H1 (cell line): ENCODE results near the gene NUDT11. TPM values are rescaled to one million over a fixed set of nuclear protein-coding genes. Genes with fewer than 3 reads are reported as not detected.

Source experiments
- CTCF ChIA-PET: fragments of 300-600 bp; sonication (Branson Sonifier 250); formaldehyde crosslinking; loops from one replicate; lab custom pipeline; 2021; ENCODE audit not compliant: partially characterized antibody; lab: Charles Lee
- POLR2A ChIA-PET: fragments of 300-600 bp; sonication (Branson Sonifier 250); formaldehyde crosslinking; loops from one replicate; lab custom pipeline; 2021; ENCODE audit warnings: inconsistent platforms; ENCODE audit not compliant: partially characterized antibody; lab: Charles Lee
- DNase-seq, 2 experiments: peaks; one replicate each; pipeline versions ENCODE4 v3.0.0 to v3.0.0-alpha.2; 2010 to 2022; ENCODE audit warnings: low spot score in 2 of 2, low read depth in 1 of 2, mixed read lengths in 1 of 2
- FAIRE-seq: peaks from 2 replicates; lab custom pipeline; 2011; peaks lifted over from hg19 to GRCh38; lab: Jason Lieb, UNC
- H2AFZ ChIP-seq: 2 replicates; pipeline ENCODE4 v1.8.1; 2012; ENCODE audit warnings: low read length, inconsistent platforms
- H2AK5ac ChIP-seq: 2 replicates; pipeline ENCODE4 v1.6.1; 2013; ENCODE audit warnings: low read depth, low read length
- H2BK120ac ChIP-seq: replicated peaks from 2 replicates; pipeline ENCODE3; 2013; ENCODE audit warnings: low read depth, low read length, inconsistent platforms
- H2BK12ac ChIP-seq: 2 replicates; pipeline ENCODE4 v1.6.1; 2013; ENCODE audit warnings: low read depth, low read length
- H2BK15ac ChIP-seq: 2 replicates; pipeline ENCODE4 v1.6.1; 2013; ENCODE audit warnings: low read length
- H2BK20ac ChIP-seq: 2 replicates; pipeline ENCODE4 v1.6.1; 2013; ENCODE audit warnings: low read length
- H2BK5ac ChIP-seq: 2 replicates; pipeline ENCODE4 v1.6.1; 2013; ENCODE audit warnings: low read depth, low read length
- H3K14ac ChIP-seq: 2 replicates; pipeline ENCODE4 v1.6.1; 2013; ENCODE audit warnings: inconsistent platforms; ENCODE audit not compliant: insufficient read length
- H3K18ac ChIP-seq: 2 replicates; pipeline ENCODE4 v1.6.1; 2013; ENCODE audit warnings: low read length; ENCODE audit errors: extremely low read depth
- H3K23ac ChIP-seq: 2 replicates; pipeline ENCODE4 v1.6.1; 2013; ENCODE audit warnings: inconsistent platforms; ENCODE audit not compliant: insufficient read length
- H3K23me2 ChIP-seq: 2 replicates; pipeline ENCODE4 v1.6.1; 2013; ENCODE audit warnings: low read depth, low read length
- H3K27ac ChIP-seq: 2 replicates; pipeline ENCODE4 v1.6.1; 2011; ENCODE audit warnings: low read depth, low read length, inconsistent platforms
- H3K27me3 ChIP-seq, 4 experiments: replicated peaks in 1 of 4; 1 replicate in 1 of 4; 2 replicates in 3 of 4; pipeline versions ENCODE4 v1.6.1 to v1.8.1; 2011 to 2013; ENCODE audit warnings: low read length in 3 of 4, mild to moderate bottlenecking in 3 of 4, inconsistent platforms in 2 of 4, mixed read lengths in 2 of 4, moderate library complexity in 1 of 4; ENCODE audit not compliant: control insufficient read depth in 3 of 4, insufficient read depth in 3 of 4; ENCODE audit errors: extremely low read depth in 1 of 4
- H3K36me3 ChIP-seq, 4 experiments: 2 replicates each; pipeline versions ENCODE4 v1.6.1 to v1.8.1; 2011 to 2013; ENCODE audit warnings: mild to moderate bottlenecking in 4 of 4, low read length in 3 of 4, moderate library complexity in 2 of 4, control low read depth in 1 of 4, inconsistent platforms in 1 of 4; ENCODE audit not compliant: insufficient read depth in 4 of 4, control insufficient read depth in 2 of 4
- H3K4ac ChIP-seq: replicated peaks from 2 replicates; pipeline ENCODE3; 2013; ENCODE audit warnings: low read length, low read depth, mixed read lengths, inconsistent platforms; ENCODE audit not compliant: insufficient read length
- H3K4me1 ChIP-seq, 4 experiments: replicated peaks in 1 of 4; 1 replicate in 1 of 4; 2 replicates in 3 of 4; pipeline versions ENCODE4 v1.6.1 to v1.8.1; 2011 to 2013; ENCODE audit warnings: low read length in 3 of 4, inconsistent platforms in 2 of 4, mixed read lengths in 1 of 4; ENCODE audit not compliant: insufficient read depth in 4 of 4, control insufficient read depth in 3 of 4
- H3K4me2 ChIP-seq, 2 experiments: 2 replicates each; pipeline versions ENCODE4 v1.6.1 to v1.8.1; 2011 to 2013; ENCODE audit warnings: low read depth in 2 of 2, low read length in 2 of 2, control low read depth in 1 of 2, inconsistent platforms in 1 of 2, mild to moderate bottlenecking in 1 of 2; ENCODE audit not compliant: insufficient read depth in 1 of 2
- H3K4me3 ChIP-seq, 4 experiments: fragments of 200-600, 300-600 bp in 1 of 4; sonication (generic), shearing (Covaris generic), sonication (Bioruptor Twin) in 1 of 4; 2 replicates each; pipeline versions ENCODE4 v1.5.1 to v1.8.1; 2011 to 2016; ENCODE audit warnings: low read length in 4 of 4, low read depth in 3 of 4, control low read depth in 2 of 4, inconsistent platforms in 2 of 4, mild to moderate bottlenecking in 2 of 4, mixed read lengths in 1 of 4, moderate library complexity in 1 of 4; ENCODE audit not compliant: insufficient read depth in 2 of 4; ENCODE audit errors: extremely low read depth in 1 of 4
- H3K56ac ChIP-seq: replicated peaks from 2 replicates; pipeline ENCODE3; 2013; ENCODE audit warnings: low read depth, mild to moderate bottlenecking, mixed read lengths, low read length, inconsistent platforms; ENCODE audit not compliant: insufficient read length
- H3K79me1 ChIP-seq: 2 replicates; pipeline ENCODE4 v1.6.1; 2013; ENCODE audit warnings: low read depth, low read length, control low read depth
- H3K79me2 ChIP-seq, 2 experiments: 2 replicates each; pipeline versions ENCODE4 v1.6.1 to v1.8.1; 2012 to 2013; ENCODE audit warnings: low read length in 2 of 2, mild to moderate bottlenecking in 2 of 2, inconsistent platforms in 1 of 2; ENCODE audit not compliant: insufficient read depth in 2 of 2, control insufficient read depth in 1 of 2
- H3K9ac ChIP-seq, 4 experiments: replicated peaks in 1 of 4; 1 replicate in 1 of 4; 2 replicates in 3 of 4; pipeline versions ENCODE4 v1.6.1 to v1.8.1; 2011 to 2013; ENCODE audit warnings: low read depth in 3 of 4, low read length in 3 of 4, control low read depth in 2 of 4, mild to moderate bottlenecking in 2 of 4, moderate library complexity in 2 of 4, inconsistent platforms in 1 of 4; ENCODE audit errors: extremely low read depth in 1 of 4
- H3K9me3 ChIP-seq, 2 experiments: 2 replicates each; pipeline versions ENCODE4 v1.6.1 to v1.8.1; 2012 to 2013; ENCODE audit warnings: mild to moderate bottlenecking in 2 of 2, moderate library complexity in 2 of 2, control low read depth in 1 of 2, inconsistent platforms in 1 of 2, low read depth in 1 of 2, low read length in 1 of 2, mixed read lengths in 1 of 2; ENCODE audit not compliant: insufficient read depth in 2 of 2
- H4K20me1 ChIP-seq, 2 experiments: replicated peaks in 1 of 2; 2 replicates each; pipeline versions ENCODE3 to v1.8.1; 2011 to 2013; ENCODE audit warnings: inconsistent platforms in 2 of 2, low read length in 2 of 2, mild to moderate bottlenecking in 1 of 2; ENCODE audit not compliant: insufficient read depth in 2 of 2, control insufficient read depth in 1 of 2
- H4K5ac ChIP-seq: 2 replicates; pipeline ENCODE4 v1.6.1; 2013; ENCODE audit warnings: low read length, low read depth, mixed read lengths, inconsistent platforms; ENCODE audit not compliant: insufficient read length
- H4K8ac ChIP-seq: 2 replicates; pipeline ENCODE4 v1.8.0; 2013; ENCODE audit warnings: mild to moderate bottlenecking, moderate library complexity, low read length, inconsistent platforms; ENCODE audit not compliant: insufficient read depth; ENCODE audit errors: extremely low read depth
- H4K91ac ChIP-seq: replicated peaks from 2 replicates; pipeline ENCODE3; 2013; ENCODE audit warnings: low read length, mixed read lengths, inconsistent platforms; ENCODE audit not compliant: insufficient read length
- BCL11A ChIP-seq, 2 experiments: IDR thresholded peaks; one replicate each; pipeline ENCODE4 v1.6.1; 2011; ENCODE audit warnings: low read depth in 2 of 2, low read length in 2 of 2, mild to moderate bottlenecking in 2 of 2
- BRCA1 ChIP-seq: IDR thresholded peaks from 2 replicates; pipeline ENCODE4 v1.6.1; 2012; ENCODE audit warnings: low read depth, low read length, improper control_type of control experiment
- CBX8 ChIP-seq: fragments of 300-800, 300-1000 bp; sonication (generic); IDR thresholded peaks from 2 replicates; pipeline ENCODE4 v1.7.1; 2016; ENCODE audit warnings: low read depth, low read length, borderline replicate concordance
- CEBPB ChIP-seq: IDR thresholded peaks from 2 replicates; pipeline ENCODE4 v1.6.1; 2012; ENCODE audit warnings: low read depth, low read length
- EZH2 ChIP-seq: fragments of 200-600 bp; sonication (generic); IDR thresholded peaks from 2 replicates; pipeline ENCODE4 v1.7.1; 2012; ENCODE audit warnings: low read depth, mild to moderate bottlenecking, moderate library complexity, low read length, inconsistent platforms; ENCODE audit not compliant: severe bottlenecking
- MAX ChIP-seq: IDR thresholded peaks from 2 replicates; pipeline ENCODE4 v1.6.1; 2012; ENCODE audit warnings: inconsistent platforms
- NANOG ChIP-seq: IDR thresholded peaks from 2 replicates; pipeline ENCODE4 v1.6.1; 2011; ENCODE audit warnings: low read length, low read depth, mild to moderate bottlenecking, inconsistent platforms; ENCODE audit not compliant: insufficient read depth, poor library complexity, severe bottlenecking
- TBP ChIP-seq: IDR thresholded peaks from 2 replicates; pipeline ENCODE4 v1.6.1; 2011; ENCODE audit warnings: low read depth, low read length, improper control_type of control experiment
- TEAD4 ChIP-seq: IDR thresholded peaks from 2 replicates; pipeline ENCODE4 v1.6.1; 2012; ENCODE audit warnings: low read depth, low read length, inconsistent platforms, mixed read lengths
- USF2 ChIP-seq: IDR thresholded peaks from 2 replicates; pipeline ENCODE4 v1.6.1; 2011; ENCODE audit warnings: low read length, improper control_type of control experiment
- YY1 ChIP-seq: IDR thresholded peaks from 2 replicates; pipeline ENCODE4 v1.6.1; 2011; ENCODE audit warnings: low read depth, mild to moderate bottlenecking, low read length
- WGBS, 2 experiments: shearing (Covaris generic) in 1 of 2; methylation state at CpG; one replicate each; pipeline versions ENCODE4 v1.1.6 to v1.1.7; 2013 to 2015; ENCODE audit warnings: low lambda C conversion rate in 2 of 2, mixed read lengths in 2 of 2, inconsistent platforms in 1 of 2, low coverage in 1 of 2, missing lambda C conversion rate in 1 of 2; ENCODE audit not compliant: insufficient replicate concordance in 2 of 2, insufficient coverage in 1 of 2, insufficient read length in 1 of 2; ENCODE audit errors: extremely low coverage in 1 of 2, missing lambda C conversion rate in 1 of 2; 5-methylcytosine and 5-hydroxymethylcytosine counted together
- polyA plus RNA-seq, 7 experiments: library from polyadenylated mRNA; depleted of rRNA in 3 of 7; stranded (reverse) in 5 of 7; unstranded in 2 of 7; fragments of >200 nt in 5 of 7; fragments of 200-250 nt in 2 of 7; gene quantifications; 1 replicate in 5 of 7; 2 replicates in 1 of 7; 4 replicates in 1 of 7; pipeline versions ENCODE4 v1.2.1 to v1.2.3, GENCODE V29; 2011 to 2013; ENCODE audit warnings: missing spikeins in 2 of 7, mixed read lengths in 2 of 7
- total RNA-seq: library from RNA; stranded (reverse); fragmentation: NEBNext Ultra II Directional; extraction: Animal tissue kit (Norgen Biotek cat#: 25700); gene quantifications from 2 replicates; pipeline ENCODE4 v1.2.1, GENCODE V29; 2021
- TF ChIP-seq, protein P1 (sequence below): IDR thresholded peaks from 2 replicates; pipeline ENCODE4 v1.6.1; 2011; ENCODE audit warnings: low read depth, mild to moderate bottlenecking, low read length; ENCODE audit not compliant: insufficient read depth

The NUDT11 gene
- total and polyA plus RNA-seq, 2 of the 8 experiments (the other 6 are each of a cell fraction or from before 2014, with no cell fraction given): 31.3 to 37.6 TPM

DNA sequence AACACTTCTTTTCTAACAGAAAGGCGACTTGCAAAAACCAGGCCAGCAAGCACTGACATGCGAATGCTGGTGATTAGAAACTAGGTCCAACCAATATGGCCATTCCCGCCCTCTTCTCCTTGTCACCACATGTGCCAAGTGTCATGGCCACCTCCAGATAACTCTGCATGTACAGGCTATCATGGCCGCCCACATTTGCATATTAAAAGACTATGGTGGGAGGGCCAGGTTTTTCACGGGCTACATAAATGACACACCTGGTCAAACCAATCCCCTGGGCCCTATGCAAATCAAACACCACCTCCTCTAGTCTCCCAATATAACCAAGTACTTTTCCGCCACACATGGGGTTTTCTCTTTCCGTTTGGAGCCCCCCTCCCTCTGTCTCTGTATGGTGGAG lies 40.1 kb downstream of the NUDT11 start:
- H3K79me2 ChIP-seq: no peaks in the 10 kb centered on the region
- H2BK20ac ChIP-seq: no peak overlapping the region
- no peaks in the 10 kb centered on the region for H3K27me3 ChIP-seq
- H3K23me2 ChIP-seq: 0 out of 2 replicates have a peak, but pooled peaks cover 2% of the 10 kb centered on the region
- H3K9me3 ChIP-seq: no peaks in the 10 kb centered on the region
- no peak overlapping the region for H2BK15ac ChIP-seq
- peaks cover 0 to 3% (median 0%) of the 10 kb centered on the region in 4 experiments; a peak in 1 of 7 replicates for H3K4me1 ChIP-seq
- no peak for DNase-seq
- no peak overlapping the region for H2BK12ac ChIP-seq
- no peak overlapping the region for H4K91ac ChIP-seq
- no peak overlapping the region for H3K14ac ChIP-seq
- ChIA-PET CTCF (interaction anchor here (0.9 to 5.1 kb wide), 11 partner anchors 14 to 358 kb away, joined by 3 to 22 read pairs (median 3); no protein-coding TSS in a partner anchor), POLR2A (interaction anchor here (0.9 to 1.7 kb wide), 2 partner anchors 14 to 305 kb away, joined by 3 to 4 read pairs; no protein-coding TSS in a partner anchor)
- peak overlapping the region in 1 of 4 experiments; percentile 36; a peak in 1 of 8 replicates for H3K4me3 ChIP-seq
- no peak overlapping the region for H3K27ac ChIP-seq
- H3K36me3 ChIP-seq: no peaks in the 10 kb centered on the region
- H2BK120ac ChIP-seq: no peak overlapping the region
- no peak overlapping the region for H3K9ac ChIP-seq
- no peaks in the 10 kb centered on the region for H3K79me1 ChIP-seq
- H3K4me2 ChIP-seq: peak overlapping the region in 1 of 2 experiments; percentile 17; a peak in 2 of 4 replicates
- no peak overlapping the region for H3K4ac ChIP-seq
- H2AK5ac ChIP-seq: no peak overlapping the region
- H4K8ac ChIP-seq: no peak overlapping the region
- no peak overlapping the region for H3K56ac ChIP-seq
- H2AFZ ChIP-seq: 0 out of 2 replicates have a peak overlapping the region, but pooled peaks have one; percentile 44
- H4K20me1 ChIP-seq: no peaks in the 10 kb centered on the region
- FAIRE-seq: no peak
- no peak overlapping the region for H3K18ac ChIP-seq
- WGBS, 2 experiments: 55% methylated on average over 7 of the region's 7 CpGs; no CpG with 5 or more reads in 1 of the 2 experiments
- no peak overlapping the region for H2BK5ac ChIP-seq
- H4K5ac ChIP-seq: no peak overlapping the region
- no peak overlapping the region for H3K23ac ChIP-seq
- TF ChIP-seq CEBPB: no peak
- no peak for TF ChIP-seq BRCA1
- no peak for TF ChIP-seq USF2
- TF ChIP-seq TBP: no peak
- TF ChIP-seq NANOG: no peak
- no peak for TF ChIP-seq EZH2
- TF ChIP-seq MAX: 0 out of 2 replicates have a peak, but pooled peaks have one; percentile 14
- no peak for TF ChIP-seq CBX8
- TF ChIP-seq YY1: peak; percentile 85
- TF ChIP-seq TEAD4: no peak
- TF ChIP-seq BCL11A (IDR thresholded peaks at IDR 0.05; ENCODE audit: low read depth in 2 of 2, low read length in 2 of 2): no peak
- TF ChIP-seq, protein P1, sequence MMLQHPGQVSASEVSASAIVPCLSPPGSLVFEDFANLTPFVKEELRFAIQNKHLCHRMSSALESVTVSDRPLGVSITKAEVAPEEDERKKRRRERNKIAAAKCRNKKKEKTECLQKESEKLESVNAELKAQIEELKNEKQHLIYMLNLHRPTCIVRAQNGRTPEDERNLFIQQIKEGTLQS: no peak
